Body of pancreas (tissue), 4 donors: Measurements from ENCODE around the gene SP7. TPM values are rescaled to one million over a fixed set of nuclear protein-coding genes. Genes with fewer than 3 reads are reported as not detected.

Experiments
- ATAC-seq: fragments of 150-250 bp; one replicate; pipeline ENCODE4 v1.9.1; 2016
- DNase-seq, 4 donors: peaks; one replicate each; pipeline ENCODE4 v3.0.0-alpha.2; 2019
- H3K27ac ChIP-seq, 4 donors: fragments of 200-600 bp; sonication (generic); 1 replicate in 3 of 4; 2 replicates in 1 of 4; pipeline versions ENCODE4 v1.5.1 to v1.6.1; 2016 to 2019; ENCODE audit warnings: mild to moderate bottlenecking in 1 of 4, mixed read lengths in 1 of 4, moderate library complexity in 1 of 4
- H3K27me3 ChIP-seq, 2 donors: fragments of 200-600 bp; sonication (generic); one replicate each; pipeline ENCODE4 v1.6.0; 2016; ENCODE audit warnings: mild to moderate bottlenecking in 1 of 2
- H3K36me3 ChIP-seq, 2 donors: fragments of 200-600 bp; sonication (generic); replicated peaks in 1 of 2; 2 replicates each; pipeline ENCODE4 v1.5.1; 2016; ENCODE audit warnings: low read depth in 2 of 2; ENCODE audit not compliant: insufficient read depth in 1 of 2
- H3K4me1 ChIP-seq: fragments of 200-600 bp; sonication (generic); one replicate; pipeline ENCODE4 v1.6.0; 2016
- H3K4me3 ChIP-seq, 2 donors: fragments of 200-600 bp; sonication (generic); 1 replicate in 1 of 2; 2 replicates in 1 of 2; pipeline ENCODE4 v1.5.1; 2016 to 2019
- H3K9me3 ChIP-seq, 3 donors: fragments of 200-600 bp; sonication (generic); 1 replicate in 2 of 3; 2 replicates in 1 of 3; pipeline ENCODE4 v1.5.1; 2016
- CTCF ChIP-seq, 7 experiments: fragments of 450-650 bp in 4 of 7; fragments of 200-600 bp in 3 of 7; sonication (generic) in 3 of 7; IDR thresholded peaks; one replicate each; pipeline ENCODE4 v1.5.1; 2016 to 2019; ENCODE audit warnings: antibody characterized with exemption in 7 of 7
- POLR2A ChIP-seq, 3 donors: fragments of 450-650 bp; IDR thresholded peaks; one replicate each; pipeline ENCODE4 v1.6.1; 2016; ENCODE audit warnings: antibody characterized with exemption in 3 of 3, mild to moderate bottlenecking in 2 of 3
- WGBS, 2 donors: methylation state at CpG; one replicate each; pipeline ENCODE4 v1.1.5; 2017; 5-methylcytosine and 5-hydroxymethylcytosine counted together
- intact Hi-C: fragments of 100-400 bp; cut with DNase I; formaldehyde crosslinking; loops from one replicate; pipeline ENCODE4 v1.15.1; 2023
- total RNA-seq, 2 donors: library from RNA; depleted of rRNA; stranded (reverse); fragments of >200 nt; gene quantifications; one replicate each; pipeline ENCODE4 v1.1.0, GENCODE V29; 2016

Gene SP7
- total RNA-seq, 2 donors from 2014 or later: not detected

GRCh38 chr12:53330671-53331070 is 5.5 kb downstream of the SP7 start:
- TF ChIP-seq POLR2A (IDR thresholded peaks at IDR 0.05) (no peak), CTCF (IDR thresholded peaks at IDR 0.05) (no peak)
- Histone ChIP-seq H3K4me1 (peaks cover 5% of the 10 kb centered on the region), H3K27ac (no peak overlapping the region), H3K27me3 (peaks cover 0 to 1% of the 10 kb centered on the region in 2 donors), H3K9me3 (no peaks in the 10 kb centered on the region), H3K4me3 (no peak overlapping the region), H3K36me3 (no peaks in the 10 kb centered on the region)
- 68 to 76% methylated on average over 4 to 5 of the region's 5 CpGs for WGBS, 2 donors
- ATAC-seq (no peak), DNase-seq (no peak)
- intact Hi-C loops: no loop called here

GRCh38 chr12:53328043-53328435 is 8.1 kb downstream of the SP7 start:
- intact Hi-C loops: no loop called here
- WGBS, 2 donors: 39 to 50% methylated on average over 2 to 16 of the region's 16 CpGs
- ATAC-seq (no peak), DNase-seq (no peak)
- Histone ChIP-seq H3K27me3 (no peaks in the 10 kb centered on the region), H3K27ac (no peak overlapping the region), H3K9me3 (no peaks in the 10 kb centered on the region), H3K36me3 (no peaks in the 10 kb centered on the region), H3K4me3 (no peak overlapping the region), H3K4me1 (peaks cover 21% of the 10 kb centered on the region)
- TF ChIP-seq CTCF (IDR thresholded peaks at IDR 0.05) (no peak), POLR2A (IDR thresholded peaks at IDR 0.05) (no peak)

- Histone ChIP-seq H3K4me1 (peaks cover 21% of the 10 kb centered on the region), H3K36me3 (no peaks in the 10 kb centered on the region), H3K9me3 (no peaks in the 10 kb centered on the region), H3K27ac (no peak overlapping the region), H3K27me3 (no peaks in the 10 kb centered on the region), H3K4me3 (no peak overlapping the region)
- TF ChIP-seq CTCF (IDR thresholded peaks at IDR 0.05) (peak in 6 of 7 experiments; percentile 9 to 37 (median 19)), POLR2A (IDR thresholded peaks at IDR 0.05) (no peak)
- ATAC-seq: no peak
- DNase-seq: no peak
- WGBS, 2 donors: 66 to 81% methylated on average over 3 of the region's 3 CpGs
- intact Hi-C loops: no loop called here
Observed at GRCh38 chr12:53327435-53328042, 8.6 kb downstream of the SP7 start.

GRCh38 chr12:53326460-53327185 is 9.5 kb downstream of the SP7 start:
- DNase-seq (no peak), ATAC-seq (no peak)
- 76 to 86% methylated on average over 8 of the region's 8 CpGs for WGBS, 2 donors
- H3K36me3 ChIP-seq: no peaks in the 10 kb centered on the region
- TF ChIP-seq POLR2A (IDR thresholded peaks at IDR 0.05) (no peak), CTCF (IDR thresholded peaks at IDR 0.05) (no peak)
- no peaks in the 10 kb centered on the region for H3K9me3 ChIP-seq
- H3K4me1 ChIP-seq: peaks cover 26% of the 10 kb centered on the region
- intact Hi-C loops: no loop called here
- H3K27me3 ChIP-seq: no peaks in the 10 kb centered on the region
- H3K4me3 ChIP-seq: no peak overlapping the region
- H3K27ac ChIP-seq: no peak overlapping the region
